Endothelial cell of umbilical vein (primary cell): ENCODE results near the gene SCYL2. TPM values are rescaled to one million over a fixed set of nuclear protein-coding genes. Genes with fewer than 3 reads are reported as not detected.

Experiments used
- BruUV-seq: library from RNA; stranded (reverse); fragments of 400-500 nt; replicated peaks from 2 replicates; lab custom pipeline; 2021; lab: Mats Ljungman, UMichigan
- CTCF ChIA-PET: fragments of 300-600, 350-600 bp; sonication (Branson Sonifier 250); formaldehyde crosslinking; loops from one replicate; lab custom pipeline; 2021; ENCODE audit warnings: antibody characterized with exemption, inconsistent platforms; lab: Charles Lee
- POLR2A ChIA-PET: fragments of 300-600, 350-600 bp; sonication (Branson Sonifier 250); formaldehyde crosslinking; loops from one replicate; lab custom pipeline; 2021; ENCODE audit warnings: antibody characterized with exemption, inconsistent platforms; lab: Charles Lee
- DNase-seq: peaks from one replicate; pipeline ENCODE4 v3.0.0-alpha.2; 2011; ENCODE audit warnings: low read depth, low spot score
- FAIRE-seq: peaks from 2 replicates; lab custom pipeline; 2011; peaks lifted over from hg19 to GRCh38; lab: Jason Lieb, UNC
- H2AFZ ChIP-seq: 2 replicates; pipeline ENCODE4 v1.6.0; 2012; ENCODE audit warnings: low read depth, low read length, control low read depth, inconsistent platforms
- H3K27ac ChIP-seq: 2 replicates; pipeline ENCODE4 v1.5.1; 2011; ENCODE audit warnings: low read depth, mild to moderate bottlenecking, control low read depth, low read length, moderate library complexity; ENCODE audit not compliant: insufficient read depth
- H3K27me3 ChIP-seq, 2 experiments: 2 replicates each; pipeline versions ENCODE4 v1.6.0 to v1.6.1; 2011; ENCODE audit warnings: low read length in 2 of 2, mixed read lengths in 1 of 2; ENCODE audit not compliant: control insufficient read depth in 2 of 2, insufficient read depth in 2 of 2
- H3K36me3 ChIP-seq, 2 experiments: 2 replicates in 1 of 2; 3 replicates in 1 of 2; pipeline ENCODE4 v1.5.1; 2011; ENCODE audit warnings: low read length in 2 of 2, mild to moderate bottlenecking in 1 of 2, moderate library complexity in 1 of 2; ENCODE audit not compliant: control insufficient read depth in 2 of 2, insufficient read depth in 2 of 2; ENCODE audit errors: extremely low read depth in 1 of 2
- H3K4me1 ChIP-seq: 3 replicates; pipeline ENCODE4 v1.5.1; 2011; ENCODE audit warnings: mild to moderate bottlenecking, low read length; ENCODE audit not compliant: control insufficient read depth, insufficient read depth; ENCODE audit errors: extremely low read depth
- H3K4me2 ChIP-seq: 2 replicates; pipeline ENCODE4 v1.6.1; 2011; ENCODE audit warnings: low read length, control low read depth, mixed read lengths; ENCODE audit not compliant: insufficient read depth
- H3K4me3 ChIP-seq, 3 experiments: fragments of 200-600 bp in 1 of 3; sonication (generic), shearing (Covaris generic) in 1 of 3; replicated peaks in 1 of 3; 2 replicates each; pipeline ENCODE4 v1.5.1; 2011 to 2016; ENCODE audit warnings: control low read depth in 3 of 3, low read length in 3 of 3, mild to moderate bottlenecking in 2 of 3, inconsistent platforms in 1 of 3, low read depth in 1 of 3, moderate library complexity in 1 of 3; ENCODE audit not compliant: insufficient read depth in 1 of 3
- H3K79me2 ChIP-seq: 2 replicates; pipeline ENCODE4 v1.6.0; 2012; ENCODE audit warnings: low read length, inconsistent platforms; ENCODE audit not compliant: control insufficient read depth, insufficient read depth
- H3K9ac ChIP-seq: replicated peaks from 2 replicates; pipeline ENCODE3; 2011; ENCODE audit warnings: low read length, control low read depth; ENCODE audit not compliant: insufficient read depth; ENCODE audit errors: extremely low read depth
- H3K9me1 ChIP-seq: replicated peaks from 3 replicates; pipeline ENCODE4 v1.6.0; 2011; ENCODE audit warnings: mild to moderate bottlenecking, low read length; ENCODE audit not compliant: control insufficient read depth, insufficient read depth; ENCODE audit errors: extremely low read depth
- H3K9me3 ChIP-seq: replicated peaks from 2 replicates; pipeline ENCODE4 v1.5.1; 2012; ENCODE audit warnings: low read length, inconsistent platforms; ENCODE audit not compliant: control insufficient read depth, insufficient read depth
- H4K20me1 ChIP-seq: replicated peaks from 2 replicates; pipeline ENCODE3; 2011; ENCODE audit warnings: mild to moderate bottlenecking, low read length; ENCODE audit not compliant: control insufficient read depth, insufficient read depth; ENCODE audit errors: extremely low read depth
- CTCF ChIP-seq, 2 donors: IDR thresholded peaks; 1 replicate in 1 of 2; 2 replicates in 1 of 2; pipeline ENCODE4 v1.5.1; 2011; ENCODE audit warnings: low read length in 2 of 2, mild to moderate bottlenecking in 2 of 2, moderate library complexity in 2 of 2, control low read depth in 1 of 2, inconsistent platforms in 1 of 2, low read depth in 1 of 2; ENCODE audit not compliant: insufficient read depth in 1 of 2; ENCODE audit errors: extremely low read depth in 1 of 2
- EZH2 ChIP-seq: IDR thresholded peaks from 2 replicates; pipeline ENCODE4 v1.6.1; 2012; ENCODE audit warnings: borderline replicate concordance, low read depth, mild to moderate bottlenecking, moderate library complexity, low read length, inconsistent platforms; ENCODE audit not compliant: severe bottlenecking
- FOS ChIP-seq: IDR thresholded peaks from 2 replicates; pipeline ENCODE4 v1.6.1; 2011; ENCODE audit warnings: mild to moderate bottlenecking, low read length, moderate library complexity, borderline replicate concordance; ENCODE audit not compliant: insufficient read depth
- GATA2 ChIP-seq: IDR thresholded peaks from 2 replicates; pipeline ENCODE4 v1.7.0; 2011; ENCODE audit warnings: low read depth, mild to moderate bottlenecking, moderate library complexity, mixed read lengths, low read length; ENCODE audit not compliant: insufficient read length, insufficient read depth
- JUN ChIP-seq: IDR thresholded peaks from 2 replicates; pipeline ENCODE4 v1.6.1; 2011; ENCODE audit warnings: borderline replicate concordance, low read depth; ENCODE audit not compliant: insufficient read length, insufficient read depth
- MAX ChIP-seq: IDR thresholded peaks from 2 replicates; pipeline ENCODE4 v1.6.1; 2011; ENCODE audit not compliant: insufficient read depth, insufficient read length
- MYC ChIP-seq: IDR thresholded peaks from one replicate; pipeline ENCODE4 v1.6.1; 2011; ENCODE audit warnings: mild to moderate bottlenecking, low read depth, low read length
- POLR2A ChIP-seq: IDR thresholded peaks from 2 replicates; pipeline ENCODE4 v1.6.1; 2012; ENCODE audit warnings: low read depth, mild to moderate bottlenecking, control low read depth, low read length
- POLR2AphosphoS5 ChIP-seq: IDR thresholded peaks from 2 replicates; pipeline ENCODE4 v1.6.1; 2012; ENCODE audit warnings: low read depth, mild to moderate bottlenecking, control low read depth, low read length, moderate library complexity; ENCODE audit not compliant: insufficient read depth
- dilution Hi-C: fragments of 300-500 bp; cut with MboI; formaldehyde crosslinking; loops from one replicate; pipeline ENCODE4 v1.15.0; 2019; ENCODE audit warnings: low sequenced_read_pairs; ENCODE audit not compliant: extremely low pct_ligation_motif_present
- intact Hi-C: fragments of 100-400 bp; cut with micrococcal nuclease; formaldehyde crosslinking; loops from one replicate; pipeline ENCODE4 v1.10.0; 2022
- polyA plus RNA-seq, 4 experiments: library from polyadenylated mRNA; depleted of rRNA in 3 of 4; stranded (reverse) in 3 of 4; unstranded in 1 of 4; fragments of >200 nt; gene quantifications; 2 replicates each; pipeline versions ENCODE4 v1.2.1 to v1.2.3, GENCODE V29; 2011 to 2012; ENCODE audit warnings: missing spikeins in 1 of 4
- total RNA-seq: library from RNA; stranded (reverse); gene quantifications from 2 replicates; pipeline ENCODE4 v1.2.3, GENCODE V29; 2021

The SCYL2 gene
- total and polyA plus RNA-seq, 2 donors (not counting 3 experiments of a cell fraction or from before 2014, with no cell fraction given): 12.5 to 41.4 TPM

GRCh38 chr12:100345020-100345767 lies 78.2 kb downstream of the SCYL2 start:
- BruUV-seq: no TSS peak
- no peaks in the 10 kb centered on the region for H3K4me1 ChIP-seq
- no peaks in the 10 kb centered on the region for H3K27me3 ChIP-seq
- H3K9ac ChIP-seq: no peak overlapping the region
- H3K79me2 ChIP-seq: no peaks in the 10 kb centered on the region
- dilution Hi-C loops: no loop called here
- H3K9me3 ChIP-seq: no peaks in the 10 kb centered on the region
- no peak overlapping the region for H3K4me2 ChIP-seq
- POLR2A ChIA-PET: no interaction called here
- H3K9me1 ChIP-seq: no peaks in the 10 kb centered on the region
- no peaks in the 10 kb centered on the region for H4K20me1 ChIP-seq
- CTCF ChIA-PET: interaction anchor here (0.6 to 1.4 kb wide), 5 partner anchors 8 to 327 kb away, joined by 3 to 4 read pairs (median 3); no protein-coding TSS in a partner anchor
- no peak for TF ChIP-seq FOS
- FAIRE-seq (no peak), DNase-seq (no peak)
- H3K4me3 ChIP-seq: no peak overlapping the region
- no peak overlapping the region for H3K27ac ChIP-seq
- no peaks in the 10 kb centered on the region for H3K36me3 ChIP-seq
- intact Hi-C loops: no loop called here
- H2AFZ ChIP-seq: no peak overlapping the region

- ChIA-PET POLR2A (interaction anchor here (0.6 kb wide), 1 partner anchor 14 kb away, joined by 3 read pairs; no protein-coding TSS in a partner anchor), CTCF (interaction anchor here (0.6 to 2.3 kb wide), 4 partner anchors 9 to 1113 kb away, joined by 3 to 12 read pairs (median 4); no protein-coding TSS in a partner anchor)
- no peak overlapping the region for H3K9ac ChIP-seq
- BruUV-seq: no TSS peak
- H2AFZ ChIP-seq: no peak overlapping the region
- TF ChIP-seq POLR2A (no peak), CTCF (IDR thresholded peaks at IDR 0.05; ENCODE audit: extremely low read depth in 1 of 2, insufficient read depth in 1 of 2, low read depth in 1 of 2, low read length in 2 of 2) (no peak), FOS (no peak), POLR2AphosphoS5 (no peak), MYC (no peak), MAX (no peak), EZH2 (no peak), GATA2 (no peak), JUN (no peak)
- no peaks in the 10 kb centered on the region for H3K4me1 ChIP-seq
- H3K4me3 ChIP-seq: no peak overlapping the region
- H3K27me3 ChIP-seq: no peaks in the 10 kb centered on the region
- no peaks in the 10 kb centered on the region for H3K9me1 ChIP-seq
- no peaks in the 10 kb centered on the region for H4K20me1 ChIP-seq
- dilution Hi-C loops: no loop called here
- no peak overlapping the region for H3K27ac ChIP-seq
- no peaks in the 10 kb centered on the region for H3K9me3 ChIP-seq
- FAIRE-seq: no peak
- no peak overlapping the region for H3K4me2 ChIP-seq
- H3K36me3 ChIP-seq: no peaks in the 10 kb centered on the region
- H3K79me2 ChIP-seq: no peaks in the 10 kb centered on the region
- DNase-seq: no peak
- intact Hi-C loops: no loop called here
These were observed 79.7 kb downstream of the SCYL2 start for GRCh38 chr12:100346660-100347059.
